BE2C (cell line): ENCODE results near the gene PTK7.

ENCODE experiments used
- DNase-seq: peaks from one replicate; pipeline ENCODE4 v3.0.0-alpha.2; 2020
- H3K27me3 ChIP-seq: fragments of 250-450 bp; sonication (Bioruptor Pico); 2 replicates; pipeline ENCODE4 v1.5.1; 2020; ENCODE audit warnings: mild to moderate bottlenecking
- H3K36me3 ChIP-seq: fragments of 250-450 bp; sonication (Bioruptor Pico); 2 replicates; pipeline ENCODE4 v1.5.1; 2020; ENCODE audit warnings: mild to moderate bottlenecking
- H3K4me1 ChIP-seq: fragments of 250-450 bp; sonication (Bioruptor Pico); 2 replicates; pipeline ENCODE4 v1.5.1; 2020
- H3K4me3 ChIP-seq: 2 replicates; pipeline ENCODE4 v1.5.1; 2011; ENCODE audit warnings: low read depth, low read length
- H3K9me3 ChIP-seq: fragments of 250-450 bp; sonication (Bioruptor Pico); 2 replicates; pipeline ENCODE4 v1.5.1; 2020
- CTCF ChIP-seq: IDR thresholded peaks from 2 replicates; pipeline ENCODE4 v1.5.1; 2012; ENCODE audit warnings: mild to moderate bottlenecking, low read depth, low read length

PTK7 gene

GRCh38 chr6:43181942-43182860, 106.1 kb downstream of the PTK7 start, which contains the start of gene CUL9:
Gene CUL9, plus strand, starts transcription at chr6:43182196. Its CDS starts 2,115 bp downstream, at chr6:43184311.
- H3K27me3 ChIP-seq, result no peaks in the 10 kb centered on the region

GRCh38 chr6:43183441-43183840, 107.3 kb downstream of the PTK7 start:
- H3K9me3 ChIP-seq, result no peaks in the 10 kb centered on the region
- H3K4me3 ChIP-seq, result no peak overlapping the region
- DNase-seq, result no peak
- TF ChIP-seq CTCF, result no peak
- peaks cover 12% of the 10 kb centered on the region for H3K36me3 ChIP-seq
- no peaks in the 10 kb centered on the region for H3K4me1 ChIP-seq
- H3K27me3 ChIP-seq, result no peaks in the 10 kb centered on the region

More at GRCh38 chr6:43181942-43182860, 106.1 kb downstream of the PTK7 start, which contains the start of gene CUL9:
- Histone ChIP-seq H3K4me3 (peak within 1 kb of the TSS; percentile 81), H3K36me3 (peaks cover 17% of the 10 kb centered on the region), H3K4me1 (no peaks in the 10 kb centered on the region), H3K9me3 (no peaks in the 10 kb centered on the region)
- TF ChIP-seq CTCF, result no peak
- peak; percentile 72 for DNase-seq

GRCh38 chr6:43184268-43184985, 108.3 kb downstream of the PTK7 start:
- H3K9me3 ChIP-seq, result no peaks in the 10 kb centered on the region
- TF ChIP-seq CTCF, result no peak
- peaks cover 2% of the 10 kb centered on the region for H3K36me3 ChIP-seq
- no peak for DNase-seq
- H3K4me1 ChIP-seq, result no peaks in the 10 kb centered on the region
- H3K4me3 ChIP-seq, result no peak overlapping the region
- H3K27me3 ChIP-seq, result no peaks in the 10 kb centered on the region

- Histone ChIP-seq H3K4me1 (no peaks in the 10 kb centered on the region), H3K4me3 (no peak overlapping the region), H3K36me3 (no peaks in the 10 kb centered on the region), H3K27me3 (no peaks in the 10 kb centered on the region), H3K9me3 (no peaks in the 10 kb centered on the region)
- no peak for TF ChIP-seq CTCF
- no peak for DNase-seq
Observed at GRCh38 chr6:43185391-43185985, 109.4 kb downstream of the PTK7 start.

- no peaks in the 10 kb centered on the region for H3K36me3 ChIP-seq
- no peaks in the 10 kb centered on the region for H3K27me3 ChIP-seq
- no peaks in the 10 kb centered on the region for H3K9me3 ChIP-seq
- DNase-seq, result no peak
- TF ChIP-seq CTCF, result no peak
- no peaks in the 10 kb centered on the region for H3K4me1 ChIP-seq
- no peak overlapping the region for H3K4me3 ChIP-seq
Observed at GRCh38 chr6:43186019-43186418, 109.9 kb downstream of the PTK7 start.
